Measurements from ENCODE around the gene RTN4. TPM values are rescaled to one million over a fixed set of nuclear protein-coding genes. Genes with fewer than 3 reads are reported as not detected.

RTN4 gene
- total RNA-seq, 2 donors from 2014 or later: 199 to 280 TPM

DNA sequence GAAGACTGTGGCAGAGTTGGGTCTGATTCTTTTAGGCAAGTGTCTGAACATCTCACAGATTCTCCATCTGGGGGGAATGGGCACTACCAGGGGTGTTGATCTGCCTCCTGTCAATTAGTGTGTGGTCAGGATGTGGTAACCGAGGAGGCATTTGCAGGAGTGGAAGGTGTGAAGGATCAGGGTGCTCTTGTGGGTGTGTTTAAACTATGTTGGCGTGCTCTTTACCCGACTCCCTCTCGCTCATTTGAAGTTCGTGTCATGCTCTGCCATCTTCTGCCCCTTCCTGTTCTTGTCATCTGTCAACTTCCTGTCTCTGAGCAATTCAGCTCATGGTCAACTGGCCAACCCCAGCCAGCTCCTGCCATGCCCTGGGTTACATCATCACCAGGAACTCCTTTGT is 107.9 kb downstream of the RTN4 start:
- Histone ChIP-seq H3K27me3 (no peaks in the 10 kb centered on the region), H3K27ac (no peak overlapping the region), H3K4me1 (no peaks in the 10 kb centered on the region), H3K4me3 (no peak overlapping the region), H3K9me3 (no peaks in the 10 kb centered on the region), H3K36me3 (no peaks in the 10 kb centered on the region), H3K9ac (ENCODE audit: low read depth in 2 of 2, low read length in 2 of 2) (no peak overlapping the region)
- TF ChIP-seq, protein P1, sequence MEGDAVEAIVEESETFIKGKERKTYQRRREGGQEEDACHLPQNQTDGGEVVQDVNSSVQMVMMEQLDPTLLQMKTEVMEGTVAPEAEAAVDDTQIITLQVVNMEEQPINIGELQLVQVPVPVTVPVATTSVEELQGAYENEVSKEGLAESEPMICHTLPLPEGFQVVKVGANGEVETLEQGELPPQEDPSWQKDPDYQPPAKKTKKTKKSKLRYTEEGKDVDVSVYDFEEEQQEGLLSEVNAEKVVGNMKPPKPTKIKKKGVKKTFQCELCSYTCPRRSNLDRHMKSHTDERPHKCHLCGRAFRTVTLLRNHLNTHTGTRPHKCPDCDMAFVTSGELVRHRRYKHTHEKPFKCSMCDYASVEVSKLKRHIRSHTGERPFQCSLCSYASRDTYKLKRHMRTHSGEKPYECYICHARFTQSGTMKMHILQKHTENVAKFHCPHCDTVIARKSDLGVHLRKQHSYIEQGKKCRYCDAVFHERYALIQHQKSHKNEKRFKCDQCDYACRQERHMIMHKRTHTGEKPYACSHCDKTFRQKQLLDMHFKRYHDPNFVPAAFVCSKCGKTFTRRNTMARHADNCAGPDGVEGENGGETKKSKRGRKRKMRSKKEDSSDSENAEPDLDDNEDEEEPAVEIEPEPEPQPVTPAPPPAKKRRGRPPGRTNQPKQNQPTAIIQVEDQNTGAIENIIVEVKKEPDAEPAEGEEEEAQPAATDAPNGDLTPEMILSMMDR (IDR thresholded peaks at IDR 0.05): no peak
- no peak for DNase-seq
- intact Hi-C loops (cut with DNase I): no loop called here

DNA sequence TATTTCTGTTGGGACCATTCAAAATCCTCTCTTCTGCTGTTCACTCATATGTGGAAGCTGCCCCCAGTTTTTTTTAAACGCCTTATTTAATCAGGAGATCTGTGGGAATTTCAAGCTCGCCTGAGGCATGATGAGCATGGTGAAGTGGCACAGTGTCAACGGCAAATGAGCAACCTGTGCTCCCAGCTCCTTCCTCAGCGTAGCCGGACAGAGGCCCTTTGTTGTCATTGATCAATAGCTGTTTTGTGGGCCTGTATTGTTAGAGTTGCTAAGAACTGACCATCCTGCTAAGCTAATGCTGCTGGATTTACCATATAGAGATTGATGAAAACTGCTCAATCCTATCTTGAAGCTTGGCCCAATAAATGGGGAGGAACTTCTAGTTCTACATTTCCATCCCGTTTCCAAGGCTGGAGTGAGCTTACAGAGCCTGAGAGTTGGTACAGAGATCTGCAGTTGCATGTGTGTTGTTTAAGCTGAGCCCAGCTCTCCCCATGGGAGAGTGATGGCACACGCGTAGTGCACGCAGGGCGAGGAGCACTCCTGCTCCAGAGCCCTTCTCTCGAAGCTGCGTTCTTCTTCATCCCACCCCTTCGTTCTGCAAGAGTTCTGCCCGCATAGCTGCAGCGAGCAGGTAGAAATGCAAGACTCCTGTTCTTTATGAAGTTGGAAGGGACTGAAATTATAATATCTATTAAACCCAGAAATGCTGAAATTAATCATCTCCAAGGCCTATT is 108.8 kb downstream of the RTN4 start:
- H3K9ac ChIP-seq (ENCODE audit: low read depth in 2 of 2, low read length in 2 of 2): no peak overlapping the region
- H3K4me1 ChIP-seq: no peaks in the 10 kb centered on the region
- intact Hi-C loops (cut with DNase I): no loop called here
- no peak overlapping the region for H3K4me3 ChIP-seq
- no peaks in the 10 kb centered on the region for H3K9me3 ChIP-seq
- H3K27me3 ChIP-seq: no peaks in the 10 kb centered on the region
- no peaks in the 10 kb centered on the region for H3K36me3 ChIP-seq
- DNase-seq: no peak
- TF ChIP-seq, protein P1 (IDR thresholded peaks at IDR 0.05): no peak
- H3K27ac ChIP-seq: no peak overlapping the region

DNA sequence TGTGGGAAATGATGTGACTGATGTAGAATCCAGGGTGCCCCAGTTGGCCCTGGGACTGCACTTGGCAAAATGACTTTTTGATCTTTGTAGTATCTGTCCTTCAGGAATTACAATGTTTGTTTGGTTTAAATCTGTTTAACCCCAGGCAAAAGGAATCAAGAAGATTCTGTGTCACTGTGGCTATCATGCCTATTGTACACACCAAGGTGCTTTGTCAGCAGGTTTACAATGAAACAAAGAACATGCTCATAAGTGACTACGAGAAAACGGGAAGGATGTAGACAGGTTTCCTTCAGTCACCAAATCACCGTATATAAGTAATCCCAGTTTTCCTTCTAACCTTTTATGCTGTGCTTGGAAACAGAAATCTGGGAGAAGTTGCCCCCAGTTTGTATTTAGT is 109.5 kb downstream of the RTN4 start:
- Histone ChIP-seq H3K9me3 (no peaks in the 10 kb centered on the region), H3K36me3 (no peaks in the 10 kb centered on the region), H3K4me3 (no peak overlapping the region), H3K27ac (no peak overlapping the region), H3K9ac (ENCODE audit: low read depth in 2 of 2, low read length in 2 of 2) (no peak overlapping the region), H3K4me1 (no peaks in the 10 kb centered on the region), H3K27me3 (no peaks in the 10 kb centered on the region)
- no peak for DNase-seq
- intact Hi-C loops (cut with DNase I): no loop called here
- TF ChIP-seq, protein P1 (IDR thresholded peaks at IDR 0.05): no peak

DNA sequence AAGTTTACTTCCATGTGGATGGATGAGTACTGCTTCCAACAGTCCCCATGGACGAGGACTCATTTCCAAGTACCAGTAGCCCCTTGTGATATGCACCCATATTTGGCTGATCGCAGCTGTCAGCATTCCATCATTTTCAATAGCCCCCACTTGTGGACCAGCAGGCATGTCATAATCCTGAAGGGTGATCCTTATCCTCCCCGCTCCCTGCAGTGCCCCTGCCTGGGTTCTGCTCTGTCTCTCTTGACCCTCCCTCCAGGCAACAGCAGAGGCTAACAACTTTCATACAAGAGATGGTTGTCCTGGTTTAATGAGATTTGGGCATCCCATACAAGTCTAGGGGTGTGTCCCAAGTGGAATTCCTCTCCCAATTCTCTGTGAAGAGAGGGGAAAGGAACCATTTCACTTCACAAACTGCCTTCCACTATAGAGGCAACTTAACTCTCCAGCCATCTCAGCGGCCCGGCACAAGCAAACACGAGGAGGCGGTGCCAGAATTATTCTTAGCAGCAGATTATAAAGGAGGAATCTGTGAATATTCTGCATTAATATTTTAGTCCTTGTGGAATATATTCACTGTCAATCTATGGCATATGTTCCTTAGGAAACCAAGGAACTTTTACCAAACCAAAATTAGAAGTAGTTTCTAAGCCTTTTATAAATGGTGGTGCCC is 110.7 kb downstream of the RTN4 start:
- intact Hi-C loops (cut with DNase I): no loop called here
- H3K9ac ChIP-seq (ENCODE audit: low read depth in 2 of 2, low read length in 2 of 2): no peak overlapping the region
- no peaks in the 10 kb centered on the region for H3K27me3 ChIP-seq
- no peak overlapping the region for H3K4me3 ChIP-seq
- no peak for DNase-seq
- TF ChIP-seq, protein P1 (IDR thresholded peaks at IDR 0.05): no peak
- no peaks in the 10 kb centered on the region for H3K36me3 ChIP-seq
- H3K4me1 ChIP-seq: no peaks in the 10 kb centered on the region
- no peak overlapping the region for H3K27ac ChIP-seq
- no peaks in the 10 kb centered on the region for H3K9me3 ChIP-seq

DNA sequence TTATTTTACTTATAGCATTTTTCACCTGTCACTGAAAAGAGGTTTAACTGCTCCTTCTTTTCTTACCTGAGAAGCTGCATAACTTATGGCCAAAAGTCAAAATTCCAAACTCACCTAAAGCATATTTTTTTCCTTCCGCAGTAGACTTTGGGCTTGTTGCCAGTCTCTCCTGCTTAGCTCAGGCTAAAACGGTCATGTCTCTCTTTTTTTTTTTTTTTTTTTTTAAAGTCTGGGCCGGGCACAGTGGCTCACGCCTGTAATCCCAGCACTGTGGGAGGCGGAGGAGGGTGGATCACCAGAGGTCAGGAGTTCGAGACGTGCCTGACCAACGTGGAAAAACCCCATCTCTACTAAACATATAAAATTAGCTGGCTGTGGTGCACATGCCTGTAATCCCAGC is 113.5 kb downstream of the RTN4 start:
- H3K9ac ChIP-seq (ENCODE audit: low read depth in 2 of 2, low read length in 2 of 2): no peak overlapping the region
- TF ChIP-seq, protein P1 (IDR thresholded peaks at IDR 0.05): no peak
- no peak overlapping the region for H3K4me3 ChIP-seq
- intact Hi-C loops (cut with DNase I): no loop called here
- H3K36me3 ChIP-seq: no peaks in the 10 kb centered on the region
- no peak for DNase-seq
- no peaks in the 10 kb centered on the region for H3K4me1 ChIP-seq
- H3K27ac ChIP-seq: no peak overlapping the region
- no peaks in the 10 kb centered on the region for H3K27me3 ChIP-seq
- no peaks in the 10 kb centered on the region for H3K9me3 ChIP-seq
